A549 (cell line): ENCODE data around the gene TTC3. TPM values are rescaled to one million over a fixed set of nuclear protein-coding genes. Genes with fewer than 3 reads are reported as not detected.

ENCODE experiments used
- ATAC-seq, 2 experiments: fragments of 200-7000 bp in 1 of 2; fragments of >200 bp in 1 of 2; cut with Nextera tagmentation in 1 of 2; cut with Tn5 transposase in 1 of 2; 3 replicates each; pipeline versions ENCODE4 v1.8.0 to v1.9.1; 2018 to 2020; ENCODE audit warnings: mild to moderate bottlenecking in 1 of 2, moderate library complexity in 1 of 2
- CTCF ChIA-PET: fragments of 300-600 bp; sonication (Branson Sonifier 250); formaldehyde crosslinking; extraction: SDS; loops from one replicate; lab custom pipeline; 2021; ENCODE audit warnings: antibody characterized with exemption, inconsistent platforms; lab: Yijun Ruan, JAX
- POLR2A ChIA-PET: fragments of 350-600 bp; formaldehyde crosslinking; extraction: SDS; loops from one replicate; lab custom pipeline; 2021; ENCODE audit warnings: antibody characterized with exemption, inconsistent platforms; lab: Yijun Ruan, JAX
- DNase-seq, 2 experiments: peaks; one replicate each; pipeline versions ENCODE4 v3.0.0 to v3.0.0-alpha.2; 2011 to 2016; ENCODE audit warnings: low read depth in 1 of 2, low spot score in 1 of 2
- FAIRE-seq: peaks from 2 replicates; lab custom pipeline; 2011; peaks lifted over from hg19 to GRCh38; lab: Jason Lieb, UNC
- H3K27ac ChIP-seq, 2 experiments: fragments of >200 bp; sonication (Bioruptor Twin); formaldehyde crosslinking; 3 replicates each; pipeline ENCODE4 v1.5.1; 2016 to 2017
- H3K4me1 ChIP-seq: fragments of >200 bp; sonication (Bioruptor Twin); formaldehyde crosslinking; 3 replicates; pipeline ENCODE4 v1.6.1; 2016
- H3K4me2 ChIP-seq: fragments of >200 bp; sonication (Bioruptor Twin); formaldehyde crosslinking; 3 replicates; pipeline ENCODE4 v1.6.1; 2016
- H3K4me3 ChIP-seq: fragments of >200 bp; sonication (Bioruptor Twin); formaldehyde crosslinking; 3 replicates; pipeline ENCODE4 v1.5.1; 2016
- H3K9me3 ChIP-seq: fragments of >200 bp; sonication (Bioruptor Twin); formaldehyde crosslinking; 3 replicates; pipeline ENCODE4 v1.6.1; 2016
- ATOH8 ChIP-seq: fragments of 250-450 bp; sonication (Bioruptor Pico); IDR thresholded peaks from 2 replicates; pipeline ENCODE4 v1.5.0; 2020; ENCODE audit warnings: low read depth, mild to moderate bottlenecking, moderate library complexity
- BHLHE40 ChIP-seq: IDR thresholded peaks from 2 replicates; pipeline ENCODE4 v1.6.1; 2012; ENCODE audit warnings: low read depth, low read length, inconsistent platforms
- CHD2 ChIP-seq: fragments of 150-350 bp; IDR thresholded peaks from 2 replicates; pipeline ENCODE4 v1.6.1; 2014; ENCODE audit warnings: low read length; ENCODE audit not compliant: partially characterized antibody
- ELK1 ChIP-seq: fragments of 150-350 bp; IDR thresholded peaks from 2 replicates; pipeline ENCODE4 v1.6.1; 2014; ENCODE audit warnings: low read depth, mild to moderate bottlenecking, low read length
- EP300 ChIP-seq, 2 experiments: fragments of >200 bp; sonication (Bioruptor Twin); formaldehyde crosslinking; IDR thresholded peaks; 2 replicates in 1 of 2; 3 replicates in 1 of 2; pipeline ENCODE4 v1.6.1; 2016 to 2017
- FOSB ChIP-seq: fragments of 250-450 bp; sonication (Bioruptor Pico); IDR thresholded peaks from 2 replicates; pipeline ENCODE4 v1.5.0; 2020; ENCODE audit warnings: mild to moderate bottlenecking, moderate library complexity
- FOSL2 ChIP-seq, 2 experiments: fragments of 450-650 bp in 1 of 2; fragments of >200 bp in 1 of 2; sonication (Bioruptor Twin) in 1 of 2; formaldehyde crosslinking; IDR thresholded peaks; 2 replicates each; pipeline versions ENCODE4 v1.5.0 to v1.6.1; 2016 to 2020; ENCODE audit warnings: mild to moderate bottlenecking in 1 of 2, moderate library complexity in 1 of 2
- HDAC2 ChIP-seq: fragments of 200-600 bp; sonication (generic); IDR thresholded peaks from 2 replicates; pipeline ENCODE4 v1.6.1; 2016
- HEYL ChIP-seq: fragments of 250-450 bp; sonication (Bioruptor Pico); IDR thresholded peaks from 2 replicates; pipeline ENCODE4 v1.8.0; 2021; ENCODE audit warnings: mild to moderate bottlenecking, moderate library complexity
- HOXB5 ChIP-seq: fragments of 250-450 bp; sonication (Bioruptor Pico); IDR thresholded peaks from 2 replicates; pipeline ENCODE4 v1.5.0; 2020; ENCODE audit warnings: mild to moderate bottlenecking, moderate library complexity
- JUNB ChIP-seq: fragments of >200 bp; sonication (Bioruptor Twin); formaldehyde crosslinking; IDR thresholded peaks from 2 replicates; pipeline ENCODE4 v1.6.1; 2016
- KDM5A ChIP-seq: fragments of 200-600 bp; sonication (generic); IDR thresholded peaks from 2 replicates; pipeline ENCODE4 v1.6.1; 2016; ENCODE audit warnings: antibody characterized with exemption, mild to moderate bottlenecking
- MAZ ChIP-seq: fragments of 150-350 bp; IDR thresholded peaks from 2 replicates; pipeline ENCODE4 v1.6.1; 2014; ENCODE audit warnings: antibody characterized with exemption, low read depth, low read length, borderline replicate concordance
- NFE2L2 ChIP-seq: fragments of 150-350 bp; conservative IDR thresholded peaks from 2 replicates; pipeline ENCODE4 v1.6.1; 2014; ENCODE audit warnings: low read length
- NPAS2 ChIP-seq: fragments of 250-450 bp; sonication (Bioruptor Pico); IDR thresholded peaks from 2 replicates; pipeline ENCODE4 v1.8.0; 2022; ENCODE audit warnings: mild to moderate bottlenecking, moderate library complexity, borderline replicate concordance
- PHF8 ChIP-seq: fragments of 200-600 bp; sonication (generic); IDR thresholded peaks from 2 replicates; pipeline ENCODE4 v1.6.1; 2016; ENCODE audit warnings: low read depth, mild to moderate bottlenecking, antibody characterized with exemption, moderate library complexity, borderline replicate concordance
- REST ChIP-seq: fragments of 200-600 bp; sonication (generic); IDR thresholded peaks from 2 replicates; pipeline ENCODE4 v1.6.1; 2016; ENCODE audit warnings: antibody characterized with exemption, mild to moderate bottlenecking, moderate library complexity
- RFX5 ChIP-seq: fragments of 450-650 bp; IDR thresholded peaks from 2 replicates; pipeline ENCODE4 v1.7.1; 2014; ENCODE audit warnings: antibody characterized with exemption, mild to moderate bottlenecking, moderate library complexity
- SREBF2 ChIP-seq: fragments of 450-650 bp; IDR thresholded peaks from 2 replicates; pipeline ENCODE4 v1.6.1; 2014; ENCODE audit warnings: mild to moderate bottlenecking, moderate library complexity
- TP53 ChIP-seq: fragments of 250-450 bp; sonication (Bioruptor Pico); IDR thresholded peaks from 2 replicates; pipeline ENCODE4 v1.5.0; 2021; ENCODE audit warnings: mild to moderate bottlenecking, moderate library complexity
- ZFP36 ChIP-seq: fragments of 450-650 bp; IDR thresholded peaks from 2 replicates; pipeline ENCODE4 v1.6.1; 2014; ENCODE audit warnings: borderline replicate concordance; ENCODE audit not compliant: partially characterized antibody
- ZNF302 ChIP-seq: fragments of 250-450 bp; sonication (Bioruptor Pico); IDR thresholded peaks from 2 replicates; pipeline ENCODE4 v1.9.0; 2021; ENCODE audit warnings: inconsistent platforms, mild to moderate bottlenecking, moderate library complexity
- WGBS: methylation state at CpG from one replicate; pipeline ENCODE4 v1.1.6; 2017; ENCODE audit errors: missing lambda C conversion rate; 5-methylcytosine and 5-hydroxymethylcytosine counted together
- polyA plus RNA-seq, 4 experiments: library from polyadenylated mRNA; depleted of rRNA in 3 of 4; stranded (reverse); fragments of >200 nt; fragmentation: RNase III in 1 of 4; extraction: RNeasy Plus Mini Kit Qiagen cat#74134 plus additional on column Dnase treatment in 1 of 4; gene quantifications; 2 replicates in 3 of 4; 3 replicates in 1 of 4; pipeline ENCODE4 v1.2.3, GENCODE V29; 2011 to 2017

TTC3 gene
- polyA plus RNA-seq, 2 of the 4 experiments (the other 2 are of a cell fraction), result 34.2 to 62.2 TPM

- H3K4me1 ChIP-seq, result no peaks in the 10 kb centered on the region
- 87% methylated on average over 4 of the region's 4 CpGs for WGBS
- no peak overlapping the region for H3K4me2 ChIP-seq
- no peak for TF ChIP-seq EP300 (IDR thresholded peaks at IDR 0.05)
- no peak overlapping the region for H3K27ac ChIP-seq
- H3K4me3 ChIP-seq, result no peak overlapping the region
- no peaks in the 10 kb centered on the region for H3K9me3 ChIP-seq
- DNase-seq, result no peak
- ATAC-seq, result no peak
- POLR2A ChIA-PET, result no interaction called here
- CTCF ChIA-PET, result no interaction called here
- no peak for FAIRE-seq
These were observed 72.6 kb downstream of the TTC3 start for GRCh38 chr21:37145635-37146111.

GRCh38 chr21:37146320-37147235 is 73.5 kb downstream of the TTC3 start:
- CTCF ChIA-PET, result no interaction called here
- POLR2A ChIA-PET, result no interaction called here
- FAIRE-seq (no peak), ATAC-seq (no peak), DNase-seq (no peak)
- Histone ChIP-seq H3K27ac (no peak overlapping the region), H3K4me1 (no peaks in the 10 kb centered on the region), H3K4me3 (no peak overlapping the region), H3K4me2 (no peak overlapping the region), H3K9me3 (no peaks in the 10 kb centered on the region)
- TF ChIP-seq JUNB (no peak), HDAC2 (no peak)
- 95% methylated on average over 8 of the region's 8 CpGs for WGBS

- Histone ChIP-seq H3K4me1 (no peaks in the 10 kb centered on the region), H3K27ac (no peak overlapping the region), H3K4me3 (no peak overlapping the region), H3K4me2 (no peak overlapping the region), H3K9me3 (no peaks in the 10 kb centered on the region)
- POLR2A ChIA-PET, result no interaction called here
- no peak for DNase-seq
- ATAC-seq, result no peak
- TF ChIP-seq FOSL2 (IDR thresholded peaks at IDR 0.05) (no peak), FOSL2 (CRISPR knock-in tag; IDR thresholded peaks at IDR 0.05) (no peak), ELK1 (no peak), ZNF302 (no peak), RFX5 (no peak), HEYL (CRISPR knock-in tag) (no peak), NFE2L2 (no peak), EP300 (IDR thresholded peaks at IDR 0.05) (no peak), FOSB (CRISPR knock-in tag) (no peak), HOXB5 (CRISPR knock-in tag) (no peak), REST (no peak), MAZ (no peak), NPAS2 (no peak), BHLHE40 (no peak), PHF8 (no peak), SREBF2 (no peak), ATOH8 (no peak), ZFP36 (no peak), KDM5A (no peak), TP53 (CRISPR knock-in tag) (no peak), CHD2 (no peak)
- no peak for FAIRE-seq
- CTCF ChIA-PET, result no interaction called here
These were observed 76.4 kb downstream of the TTC3 start for GRCh38 chr21:37149411-37149810.
